T-helper 22 cell (primary cell): ENCODE results near the gene LRRC23.
"Not testable (repeated sequence)": the region's sequence is repeated elsewhere in the genome, so short reads cannot be mapped to it uniquely, and the experiment has no call there.

Experiments
- DNase-seq: peaks from one replicate; pipeline ENCODE4 v3.0.0-alpha.2; 2020; ENCODE audit warnings: low read depth

The LRRC23 gene

GRCh38 chr12:6872073-6873048 lies 32.3 kb upstream of the LRRC23 start:
- DNase-seq = peak; percentile 63

- peak; percentile 97 for DNase-seq
These were observed 31.3 kb upstream of the LRRC23 start, which contains the start of gene SPSB2 for GRCh38 chr12:6873094-6874014. Gene SPSB2 (minus strand): TSS chr12:6873303. CDS start chr12:6872901, 402 bp downstream.

- DNase-seq = not testable (repeated sequence)
These were observed 30.6 kb upstream of the LRRC23 start for GRCh38 chr12:6874015-6874368.

GRCh38 chr12:6879824-6880223 lies 24.8 kb upstream of the LRRC23 start:
- DNase-seq = not testable (repeated sequence)

GRCh38 chr12:6883252-6883651 lies 21.4 kb upstream of the LRRC23 start:
- no peak for DNase-seq

GRCh38 chr12:6883683-6884082 lies 20.9 kb upstream of the LRRC23 start:
- no peak for DNase-seq

GRCh38 chr12:6884539-6884938 lies 20.1 kb upstream of the LRRC23 start:
- DNase-seq = no peak

- not testable (repeated sequence) for DNase-seq
These were observed 18.2 kb upstream of the LRRC23 start for GRCh38 chr12:6886206-6886999.

GRCh38 chr12:6887460-6887859 lies 17.2 kb upstream of the LRRC23 start:
- no peak for DNase-seq

- no peak for DNase-seq
These were observed 16.3 kb upstream of the LRRC23 start for GRCh38 chr12:6888360-6888759.

GRCh38 chr12:6888794-6889193 lies 15.8 kb upstream of the LRRC23 start:
- DNase-seq = not testable (repeated sequence)

- not testable (repeated sequence) for DNase-seq
These were observed 14.6 kb upstream of the LRRC23 start for GRCh38 chr12:6889775-6890573.

- peak; percentile 97 for DNase-seq
These were observed 13.6 kb upstream of the LRRC23 start for GRCh38 chr12:6890789-6891645.

GRCh38 chr12:6891646-6892001 lies 13.0 kb upstream of the LRRC23 start:
- no peak for DNase-seq

- not testable (repeated sequence) for DNase-seq
These were observed 11.9 kb upstream of the LRRC23 start for GRCh38 chr12:6892683-6893082.

- no peak for DNase-seq
These were observed 10.3 kb upstream of the LRRC23 start for GRCh38 chr12:6894321-6894720.

GRCh38 chr12:6896846-6897435 lies 7.7 kb upstream of the LRRC23 start:
- no peak for DNase-seq

- DNase-seq = no peak
These were observed 5.2 kb upstream of the LRRC23 start for GRCh38 chr12:6899427-6899826.

GRCh38 chr12:6899837-6900519 lies 4.6 kb upstream of the LRRC23 start:
- no peak for DNase-seq
